Measurements from ENCODE around the gene SPINT1. TPM values are rescaled to one million over a fixed set of nuclear protein-coding genes. Genes with fewer than 3 reads are reported as not detected.

The SPINT1 gene
- total RNA-seq, 1 experiment from 2014 or later: 123 TPM

GRCh38 chr15:40899536-40900207 lies 55.8 kb downstream of the SPINT1 start:
- Histone ChIP-seq H3K9ac (ENCODE audit: low read length) (no peak overlapping the region), H3K4me2 (ENCODE audit: low read length) (no peak overlapping the region), H3K4me1 (ENCODE audit: control insufficient read depth in 1 of 2, insufficient read depth in 2 of 2, low read length in 2 of 2) (peaks cover 6 to 20% of the 10 kb centered on the region in 2 experiments), H2AFZ (ENCODE audit: low read depth, low read length, poor library complexity, severe bottlenecking) (no peak overlapping the region), H3K9me3 (ENCODE audit: control insufficient read depth in 1 of 2, insufficient read depth in 1 of 2, low read depth in 1 of 2, low read length in 2 of 2) (no peaks in the 10 kb centered on the region), H3K4me3 (replicated peaks in 1 of 2; ENCODE audit: low read depth in 1 of 2, low read length in 2 of 2) (no peak overlapping the region), H4K20me1 (ENCODE audit: insufficient read depth) (no peaks in the 10 kb centered on the region), H3K27ac (ENCODE audit: low read depth, low read length) (no peak overlapping the region; the same call in 1 of the 2 replicates), H3K79me2 (ENCODE audit: insufficient read depth, low read length) (peaks cover 18% of the 10 kb centered on the region), H3K27me3 (ENCODE audit: insufficient read depth, low read length) (no peaks in the 10 kb centered on the region), H3K9me2 (ENCODE audit: insufficient read depth) (no peaks in the 10 kb centered on the region), H3K36me3 (ENCODE audit: control insufficient read depth in 1 of 2, insufficient read depth in 2 of 2, low read length in 2 of 2) (peaks cover 14% of the 10 kb centered on the region in 2 experiments; a peak in 3 of 4 replicates)
- no peak for ATAC-seq
- TF ChIP-seq EZH2 (IDR thresholded peaks at IDR 0.05) (no peak), CEBPB (IDR thresholded peaks at IDR 0.05; ENCODE audit: low read depth) (no peak), ZNF274 (IDR thresholded peaks at IDR 0.05; ENCODE audit: low read depth, low read length) (no peak), ATF3 (IDR thresholded peaks at IDR 0.05) (no peak), POLR2AphosphoS5 (IDR thresholded peaks at IDR 0.05; ENCODE audit: low read depth, low read length) (no peak), REST (IDR thresholded peaks at IDR 0.05; ENCODE audit: low read depth) (no peak), SIN3A (IDR thresholded peaks at IDR 0.05; ENCODE audit: low read depth) (no peak), EGR1 (IDR thresholded peaks at IDR 0.05; ENCODE audit: low read depth) (no peak)
- ChIA-PET RAD21 (ENCODE audit: low non-redundant PET in 1 of 2, low total read pairs in 2 of 2, uncharacterized antibody in 2 of 2, unreplicated experiment in 2 of 2) (no interaction called here), POLR2A (no interaction called here), CTCF (no interaction called here)
- no peak for DNase-seq (ENCODE audit: low read depth, low spot score)
- no TSS peak for BruUV-seq (replicated peaks)
- intact Hi-C loops (cut with micrococcal nuclease): no loop called here
